Activated CD8-positive, alpha-beta memory T cell treated with anti-CD3 and anti-CD28 coated beads for 1 hour (primary cell): ENCODE results near the gene RAD51B.
"Not testable (repeated sequence)": the region's sequence is repeated elsewhere in the genome, so short reads cannot be mapped to it uniquely, and the experiment has no call there.

Source experiments
- DNase-seq, 2 donors: peaks; one replicate each; pipeline ENCODE4 v3.0.0-alpha.2; 2020; ENCODE audit warnings: low read depth in 1 of 2; ENCODE audit errors: extremely low read depth in 1 of 2

RAD51B gene

GRCh38 chr14:67819563-67820421, at the start of gene RAD51B:
Gene RAD51B (plus strand): TSS chr14:67819779.
- peak; percentile 70 to 76 for DNase-seq

- no peak for DNase-seq
These were observed 45.7 kb upstream of the RAD51B start for GRCh38 chr14:67773844-67774377.

DNA sequence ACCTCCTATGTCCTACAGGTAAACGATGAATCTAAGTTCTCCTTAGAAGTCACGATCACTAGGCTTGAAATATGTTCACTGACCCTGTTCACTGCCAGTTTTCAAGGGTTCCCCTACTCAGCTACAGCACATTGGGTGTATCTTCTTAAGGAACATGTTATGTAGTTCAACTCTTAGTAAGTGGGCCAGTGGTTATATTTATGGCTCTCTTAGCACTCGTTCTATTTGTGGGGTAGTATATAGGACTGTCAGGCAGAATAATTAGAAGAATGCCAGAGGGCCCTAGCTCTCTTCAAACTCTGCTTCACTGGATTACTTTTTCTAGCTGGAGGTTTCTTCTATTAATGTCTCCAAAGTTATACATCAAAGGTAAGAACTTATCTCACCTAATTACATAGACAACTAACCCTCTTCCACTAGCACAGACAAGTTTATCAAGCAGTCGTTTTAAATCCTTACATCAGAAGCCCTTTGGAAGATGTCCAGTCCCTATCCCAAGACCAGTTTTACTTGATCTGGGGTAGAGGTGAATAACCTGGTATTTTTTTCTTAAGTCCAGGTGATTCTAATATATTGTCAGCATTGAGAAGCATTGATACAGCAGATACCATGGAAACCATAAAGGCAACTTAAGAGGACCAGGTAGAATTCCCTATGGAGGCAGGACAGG, 42.8 kb upstream of the RAD51B start:
- no peak for DNase-seq

DNA sequence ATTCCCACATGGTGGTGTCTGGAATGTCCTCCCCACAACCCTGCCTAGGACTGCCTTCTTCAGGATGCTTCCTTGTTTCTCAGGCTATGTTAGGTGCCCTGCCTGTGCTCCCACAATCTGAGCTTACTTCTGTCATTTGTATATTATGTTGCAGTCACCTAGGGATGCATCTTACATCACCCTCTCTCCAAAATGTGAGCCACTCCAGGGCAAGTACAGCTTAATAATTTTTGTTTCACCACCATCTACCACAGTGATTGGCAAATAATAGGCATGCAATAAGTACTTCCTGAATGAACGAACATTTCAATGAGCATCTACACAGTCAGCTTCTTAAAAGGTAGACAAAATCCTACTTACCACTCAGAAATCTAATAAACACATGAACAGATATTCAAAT, 40.8 kb upstream of the RAD51B start:
- DNase-seq, result no peak

DNA sequence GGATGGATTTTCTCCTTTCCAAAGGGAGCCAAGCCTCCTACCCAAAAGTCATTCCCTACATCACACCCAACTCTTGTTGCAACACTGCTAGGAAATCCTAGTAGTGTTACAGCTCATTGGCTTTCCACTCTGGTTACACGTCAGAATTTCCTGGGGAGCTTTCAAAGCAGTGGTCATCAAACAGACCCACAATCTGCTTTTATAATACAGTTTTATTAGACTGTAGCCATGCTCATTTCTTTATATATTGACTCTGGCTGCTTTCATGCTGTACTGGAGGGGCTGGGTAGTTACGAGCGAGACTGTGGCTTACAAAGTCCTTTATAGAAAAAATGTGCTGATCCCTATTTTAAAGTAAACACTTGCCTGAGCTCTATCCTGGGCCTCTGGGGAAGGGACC, 37.5 kb upstream of the RAD51B start:
- no peak for DNase-seq

DNA sequence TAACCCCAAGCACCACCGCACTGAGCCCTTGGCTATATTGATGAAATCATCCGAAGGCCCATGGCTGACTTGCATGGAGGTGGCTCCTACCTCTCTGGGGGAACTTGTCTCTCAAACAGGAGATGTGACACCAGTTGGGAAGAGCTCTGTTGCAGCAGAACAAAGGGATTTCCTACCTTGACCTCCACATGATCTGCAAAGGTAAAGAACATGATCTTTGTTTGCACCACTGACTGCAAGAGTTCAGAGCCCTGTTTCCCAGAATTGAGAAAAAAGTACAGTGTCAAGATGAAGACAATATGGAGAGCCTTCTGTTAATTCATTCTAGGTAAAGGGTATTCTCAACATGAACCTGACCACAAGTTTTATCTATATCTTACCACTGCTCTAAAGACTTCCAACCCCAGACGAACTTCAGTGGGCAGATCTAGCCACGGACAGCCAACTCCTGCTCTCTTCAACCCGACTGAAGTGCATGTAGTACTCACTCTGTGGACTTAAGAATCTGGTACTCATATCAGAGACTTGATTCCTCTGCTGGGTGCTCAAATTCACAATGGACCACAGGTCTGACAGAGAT, 35.2 kb upstream of the RAD51B start:
- no peak for DNase-seq

DNA sequence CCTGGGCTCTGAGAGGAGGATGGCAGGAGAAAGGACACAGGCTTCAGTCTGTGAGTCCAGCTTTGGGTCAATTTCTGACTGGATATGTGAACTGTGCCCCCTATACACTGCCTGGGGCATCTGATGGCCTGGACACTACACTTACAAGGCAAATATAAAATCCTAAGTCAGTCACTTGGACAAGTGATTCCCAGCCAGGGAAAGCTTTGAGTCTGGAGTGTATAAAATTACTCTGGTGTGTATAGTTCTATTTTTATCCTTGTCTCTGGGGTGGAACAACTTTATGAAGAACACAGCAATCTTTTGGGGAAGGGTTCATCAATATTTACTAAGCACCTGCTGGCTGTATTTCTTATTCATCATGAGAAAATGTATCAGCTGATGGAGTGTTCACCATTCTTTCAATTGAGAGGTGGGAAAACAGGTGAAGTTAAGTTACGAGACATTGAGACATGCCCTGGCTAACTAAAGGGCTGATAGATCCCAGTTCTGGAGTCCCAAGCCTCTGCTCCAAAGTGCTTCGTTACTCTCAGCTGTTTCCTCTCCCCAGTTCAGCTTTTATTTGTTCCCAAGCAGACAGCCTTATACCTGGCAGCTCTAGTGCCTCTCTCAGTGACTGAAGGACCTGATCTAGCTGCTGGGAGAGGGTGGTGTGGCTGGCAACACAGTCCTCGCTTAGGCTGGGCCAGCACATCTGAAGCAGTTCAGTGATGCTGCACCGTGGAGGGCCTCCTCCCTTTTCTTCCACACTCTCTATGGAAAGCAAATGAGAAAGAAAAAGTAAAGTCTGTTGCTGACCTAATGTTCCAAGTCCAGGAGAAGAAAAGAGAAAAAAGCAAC, 34.1 kb upstream of the RAD51B start:
- no peak for DNase-seq

- DNase-seq, result no peak
These were observed 31.9 kb upstream of the RAD51B start for GRCh38 chr14:67787673-67788072.

GRCh38 chr14:67798731-67799130, 20.8 kb upstream of the RAD51B start:
- DNase-seq, result no peak

DNA sequence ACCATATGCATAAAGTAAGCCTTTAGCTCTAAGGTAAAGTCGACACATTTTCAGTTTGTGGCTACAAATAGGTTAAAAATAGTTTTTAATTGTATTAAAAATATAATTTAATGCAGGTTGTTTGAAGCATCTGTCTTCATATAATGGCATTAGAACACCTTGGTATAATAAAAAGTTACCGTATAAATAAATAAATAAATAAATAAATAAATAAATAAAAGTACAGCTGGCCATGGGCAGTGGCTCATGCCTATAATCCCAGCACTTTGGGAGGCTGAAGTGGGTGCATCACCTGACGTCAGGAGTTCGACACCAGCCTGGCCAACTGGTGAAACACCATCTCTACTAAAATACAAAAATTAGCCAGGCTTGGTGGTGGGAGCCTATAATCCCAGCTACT, 18.8 kb upstream of the RAD51B start:
- DNase-seq, result no peak

DNA sequence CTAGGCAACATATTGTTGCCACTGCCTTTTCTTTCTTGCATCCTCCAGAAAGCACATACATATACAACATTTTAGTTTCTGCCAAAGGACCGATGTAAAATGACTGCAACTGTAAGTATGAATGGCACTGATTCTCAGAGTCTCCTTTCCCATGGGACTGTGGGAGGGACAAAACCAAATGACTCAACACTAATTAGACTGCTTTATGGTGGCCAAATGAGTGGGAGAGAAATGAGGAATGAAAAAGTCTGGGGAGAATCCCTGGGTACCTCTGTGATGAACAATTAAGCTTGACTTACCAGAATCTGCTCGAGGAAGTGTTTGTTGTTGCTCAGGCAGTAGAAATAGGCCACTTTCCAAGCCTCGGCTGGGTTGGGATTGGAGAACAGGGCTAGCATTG, 13.3 kb upstream of the RAD51B start:
- no peak for DNase-seq

GRCh38 chr14:67814821-67815220, 4.8 kb upstream of the RAD51B start:
- DNase-seq, result no peak

DNA sequence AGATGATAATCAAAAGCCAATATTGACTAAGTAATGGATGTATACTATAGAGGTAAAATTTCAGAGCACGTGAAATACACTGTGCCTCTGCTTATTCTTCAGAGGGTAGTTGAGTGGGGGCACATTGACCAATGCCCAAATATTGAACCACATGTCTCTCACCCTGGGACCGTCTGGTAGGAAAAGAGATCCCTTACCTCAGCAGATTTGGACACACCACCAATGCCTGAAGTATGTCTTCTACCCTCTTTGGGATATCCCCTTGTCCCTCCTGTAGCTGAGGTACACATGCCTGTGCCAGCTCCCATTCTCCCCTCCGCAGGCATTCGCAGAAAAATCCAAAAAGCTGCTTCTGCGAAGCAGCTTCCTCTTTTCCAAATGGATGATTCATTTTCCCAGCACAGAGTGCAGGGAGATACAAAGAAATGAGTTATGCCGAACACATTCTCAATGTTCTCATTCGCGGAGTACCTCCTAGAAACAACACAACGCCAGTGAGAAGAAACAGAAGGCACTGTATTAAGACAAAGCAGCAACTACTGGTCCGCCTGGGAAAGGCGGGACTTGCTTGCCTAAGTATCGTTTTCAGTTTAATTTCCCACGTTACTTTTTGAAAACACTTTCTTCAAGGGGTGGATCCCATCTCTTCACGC, 3.9 kb upstream of the RAD51B start:
- DNase-seq, result no peak

DNA sequence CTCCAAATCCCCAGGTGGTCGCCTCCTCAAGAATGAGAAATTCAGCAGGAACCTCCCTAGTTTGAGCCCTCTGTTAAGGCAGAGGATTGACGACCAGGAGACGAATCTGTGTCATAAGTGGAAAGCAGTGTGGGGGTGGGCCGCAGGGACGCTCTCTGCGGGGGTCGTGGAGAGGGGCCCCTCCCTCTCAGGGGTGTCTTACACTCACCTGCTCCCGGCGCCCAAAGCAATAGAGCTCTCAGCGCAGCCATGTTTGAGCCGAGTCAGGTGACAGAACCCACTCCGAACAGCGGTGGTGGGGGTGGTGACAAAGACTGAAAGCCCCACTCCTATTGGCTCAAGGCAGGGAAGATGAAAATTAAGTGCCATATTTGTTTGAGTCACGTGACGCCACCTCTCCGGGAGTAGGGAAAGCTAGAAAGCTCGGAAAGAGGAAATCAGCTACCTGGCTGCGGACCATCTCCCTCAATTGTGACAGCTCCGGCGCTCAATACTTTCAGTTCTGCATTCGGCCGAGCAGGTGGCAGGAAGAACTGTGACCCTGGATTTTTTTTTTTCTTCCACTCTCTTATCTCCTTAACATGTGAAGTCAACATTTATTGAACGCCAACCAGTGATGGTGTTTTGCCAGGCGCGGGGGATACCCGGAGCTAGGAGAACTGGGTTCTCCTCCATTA, 3.1 kb upstream of the RAD51B start, which contains the start of gene ZFYVE26:
Gene ZFYVE26 (minus strand): TSS at position 265 of the 677 bp plus-strand sequence. CDS start 627 bp downstream, outside the sequence.
- peak; percentile 69 to 77 for DNase-seq

DNA sequence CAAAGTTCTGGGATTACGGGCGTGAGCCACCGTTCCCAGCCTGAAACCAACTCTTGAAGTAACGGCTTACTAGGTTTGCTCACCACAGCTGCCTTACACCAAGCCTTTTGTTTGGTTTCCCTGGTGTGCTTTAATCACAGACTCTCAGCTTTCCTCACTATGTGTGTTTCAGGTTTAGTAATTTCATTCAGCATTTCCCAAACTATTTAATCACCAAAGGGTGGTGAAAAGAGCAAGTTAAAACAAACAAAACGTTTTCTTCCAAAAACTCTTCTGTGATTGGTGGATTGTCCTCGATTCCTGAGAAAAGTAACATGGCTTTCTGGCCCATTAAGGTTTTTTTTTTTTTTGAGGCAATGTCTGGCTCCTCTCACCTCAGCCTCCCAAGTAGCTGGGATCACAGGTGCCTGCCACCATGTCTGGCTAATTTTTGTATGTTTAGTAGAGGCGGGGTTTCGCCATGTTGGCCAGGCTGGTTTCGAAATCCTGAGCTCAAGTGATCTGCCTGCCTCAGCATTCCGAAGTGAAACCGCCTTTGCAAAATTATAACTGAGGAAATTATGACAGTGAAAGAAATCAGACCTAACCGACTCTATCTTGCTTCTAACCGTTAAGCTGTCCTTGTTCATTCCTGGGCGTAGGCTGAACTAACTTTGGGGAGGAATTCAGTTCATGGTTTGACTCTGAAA, 1.7 kb upstream of the RAD51B start:
- DNase-seq, result no peak

GRCh38 chr14:67818476-67818875, 1.1 kb upstream of the RAD51B start:
- not testable (repeated sequence) for DNase-seq

- no peak for DNase-seq
These were observed 921 bp downstream of the RAD51B start for GRCh38 chr14:67820428-67820971.

DNA sequence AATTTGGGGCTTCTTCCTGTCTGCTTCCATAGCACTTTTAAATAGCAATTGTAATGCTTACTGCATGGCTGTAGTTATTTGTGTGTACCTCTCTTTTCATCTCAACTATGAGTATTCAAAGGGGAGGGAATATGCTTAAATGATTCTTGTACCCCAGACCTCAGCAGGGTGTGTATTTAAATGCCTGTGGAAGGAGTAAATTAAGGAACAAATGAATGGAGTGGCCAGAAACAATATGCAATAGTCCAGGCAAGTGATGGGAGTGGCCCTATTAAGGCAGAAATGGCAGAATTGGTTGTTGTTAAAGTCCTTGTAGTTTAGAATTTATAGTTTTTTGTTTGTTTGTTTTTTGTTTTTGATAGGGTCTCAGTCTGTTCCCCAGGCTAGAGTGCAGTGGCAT, 1.5 kb downstream of the RAD51B start:
- DNase-seq, result no peak

GRCh38 chr14:67831113-67831512, 11.5 kb downstream of the RAD51B start:
- no peak for DNase-seq
